Central memory CD4-positive, alpha-beta T cell (primary cell): Measurements from ENCODE around the gene RFC1.
"Not testable (repeated sequence)": the region's sequence is repeated elsewhere in the genome, so short reads cannot be mapped to it uniquely, and the experiment has no call there.

Source experiments
- DNase-seq: peaks from one replicate; pipeline ENCODE4 v3.0.0; 2022

RFC1 gene

GRCh38 chr4:39303871-39304270 is 62.3 kb downstream of the RFC1 start:
- DNase-seq, result no peak

- DNase-seq, result no peak
Observed at GRCh38 chr4:39302901-39303300, 63.3 kb downstream of the RFC1 start.

GRCh38 chr4:39295784-39296183 is 70.4 kb downstream of the RFC1 start:
- DNase-seq, result no peak

- not testable (repeated sequence) for DNase-seq
Observed at GRCh38 chr4:39292433-39292832, 73.7 kb downstream of the RFC1 start.

- no peak for DNase-seq
Observed at GRCh38 chr4:39291686-39292085, 74.5 kb downstream of the RFC1 start.

- DNase-seq, result no peak
Observed at GRCh38 chr4:39287223-39287622, 78.9 kb downstream of the RFC1 start.

- DNase-seq, result no peak
Observed at GRCh38 chr4:39286263-39286662, 79.9 kb downstream of the RFC1 start.

- no peak for DNase-seq
Observed at GRCh38 chr4:39285853-39286252, 80.3 kb downstream of the RFC1 start.

- no peak for DNase-seq
Observed at GRCh38 chr4:39285111-39285795, 80.9 kb downstream of the RFC1 start.

- DNase-seq, result no peak
Observed at GRCh38 chr4:39280770-39281169, 85.4 kb downstream of the RFC1 start.

- no peak for DNase-seq
Observed at GRCh38 chr4:39279416-39279815, 86.7 kb downstream of the RFC1 start.

GRCh38 chr4:39278476-39278875 is 87.7 kb downstream of the RFC1 start:
- DNase-seq, result no peak

- not testable (repeated sequence) for DNase-seq
Observed at GRCh38 chr4:39277661-39278060, 88.5 kb downstream of the RFC1 start.

- no peak for DNase-seq
Observed at GRCh38 chr4:39274503-39274902, 91.7 kb downstream of the RFC1 start.

GRCh38 chr4:39263895-39264294 is 102.3 kb downstream of the RFC1 start:
- DNase-seq, result no peak

- DNase-seq, result no peak
Observed at GRCh38 chr4:39259571-39260330, 106.4 kb downstream of the RFC1 start.

GRCh38 chr4:39256436-39256835 is 109.7 kb downstream of the RFC1 start:
- no peak for DNase-seq

GRCh38 chr4:39255871-39256270 is 110.3 kb downstream of the RFC1 start:
- no peak for DNase-seq

GRCh38 chr4:39255266-39255665 is 110.9 kb downstream of the RFC1 start:
- DNase-seq, result no peak

- DNase-seq, result no peak
Observed at GRCh38 chr4:39243462-39243861, 122.7 kb downstream of the RFC1 start.
